Activated naive CD4-positive, alpha-beta T cell treated with anti-CD3 and anti-CD28 coated beads, Interleukin-2, amount 50 U/mL, for 72 hours (primary cell): ENCODE results near the gene SLCO2A1. TPM values are rescaled to one million over a fixed set of nuclear protein-coding genes. Genes with fewer than 3 reads are reported as not detected.

Experiments
- ATAC-seq, 2 donors: fragments of 150-1000 bp; cut with Tn5 transposase; 2 replicates each; pipeline ENCODE4 v1.10.0; 2021; ENCODE audit warnings: mild to moderate bottlenecking in 2 of 2, moderate library complexity in 2 of 2
- DNase-seq, 2 donors: peaks; one replicate each; pipeline ENCODE4 v3.0.0; 2021 to 2022; ENCODE audit warnings: low spot score in 2 of 2
- H3K27ac Mint-ChIP-seq, 2 donors: one replicate each; pipeline ENCODE4 v1.8.0; 2022; ENCODE audit warnings: mild to moderate bottlenecking in 2 of 2, mixed read lengths in 2 of 2
- H3K36me3 Mint-ChIP-seq, 2 donors: one replicate each; pipeline ENCODE4 v1.8.0; 2022; ENCODE audit warnings: mixed read lengths in 2 of 2
- H3K9me3 Mint-ChIP-seq, 2 donors: one replicate each; pipeline ENCODE4 v1.8.0; 2022; ENCODE audit warnings: mixed read lengths in 2 of 2
- total RNA-seq, 2 donors: library from RNA; stranded (reverse); gene quantifications; one replicate each; pipeline ENCODE4 v1.2.3, GENCODE V29; 2022

The SLCO2A1 gene
- total RNA-seq, 2 donors from 2014 or later: not detected

DNA sequence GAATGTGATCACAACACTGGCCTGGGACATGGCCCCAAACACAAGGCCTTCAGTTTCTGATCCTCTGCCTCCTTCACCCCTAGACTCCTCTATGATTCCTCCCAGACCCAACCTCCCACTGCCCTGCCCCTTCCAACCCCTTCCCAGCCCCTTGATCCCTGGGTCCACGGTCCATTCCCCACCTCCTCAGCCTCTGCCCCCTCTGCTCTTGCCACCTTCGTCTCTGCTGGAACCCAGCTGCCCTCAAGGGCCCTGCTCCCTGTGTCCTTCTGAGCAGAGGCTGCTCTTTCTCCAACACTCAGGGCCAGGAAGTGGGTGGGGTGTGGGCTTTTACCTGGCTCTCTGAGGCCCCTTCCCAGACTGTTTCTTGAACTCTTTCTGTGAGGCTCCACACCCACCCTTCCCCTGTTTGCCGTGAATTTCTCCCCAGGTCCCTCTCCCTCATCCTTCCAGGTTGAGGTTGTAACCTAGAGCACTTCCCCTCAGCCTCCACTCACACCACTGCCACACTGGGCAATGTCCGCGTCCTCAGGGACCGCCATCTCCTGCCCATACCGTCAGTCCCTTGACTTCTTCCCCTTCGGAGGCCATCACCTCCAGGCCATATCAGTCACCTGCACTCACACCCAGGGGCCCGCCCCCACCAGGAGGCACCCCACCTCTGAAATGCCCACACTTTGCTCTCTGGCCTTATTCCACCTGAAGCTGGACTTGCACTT is 18.7 kb upstream of the SLCO2A1 start:
- peaks cover 3 to 11% of the 10 kb centered on the region in 2 donors for H3K9me3 Mint-ChIP-seq
- H3K36me3 Mint-ChIP-seq: no peaks in the 10 kb centered on the region
- ATAC-seq (no peak), DNase-seq (no peak)
- no peak overlapping the region for H3K27ac Mint-ChIP-seq

DNA sequence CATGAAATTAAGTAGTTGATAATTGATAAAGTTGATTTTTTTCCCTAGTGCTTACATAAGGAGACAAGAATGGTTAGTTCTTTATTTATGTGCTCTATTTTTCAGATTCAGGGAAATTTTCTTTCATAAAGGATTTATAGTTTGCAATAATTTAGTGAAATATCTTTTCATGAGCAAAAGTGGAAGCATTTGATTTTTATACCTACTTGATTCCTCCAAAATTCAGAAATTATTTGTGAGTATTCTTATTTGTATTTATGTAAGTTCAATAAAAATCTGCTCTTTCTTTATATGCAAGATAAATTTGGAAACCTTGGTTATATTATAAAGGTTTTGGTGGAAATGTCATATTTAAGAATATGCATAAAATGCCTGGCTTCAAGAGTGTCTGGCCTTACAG is 14.7 kb upstream of the SLCO2A1 start:
- ATAC-seq (no peak), DNase-seq (no peak)
- Mint-ChIP-seq H3K27ac (no peak overlapping the region), H3K9me3 (peaks cover 3 to 11% of the 10 kb centered on the region in 2 donors), H3K36me3 (no peaks in the 10 kb centered on the region)

DNA sequence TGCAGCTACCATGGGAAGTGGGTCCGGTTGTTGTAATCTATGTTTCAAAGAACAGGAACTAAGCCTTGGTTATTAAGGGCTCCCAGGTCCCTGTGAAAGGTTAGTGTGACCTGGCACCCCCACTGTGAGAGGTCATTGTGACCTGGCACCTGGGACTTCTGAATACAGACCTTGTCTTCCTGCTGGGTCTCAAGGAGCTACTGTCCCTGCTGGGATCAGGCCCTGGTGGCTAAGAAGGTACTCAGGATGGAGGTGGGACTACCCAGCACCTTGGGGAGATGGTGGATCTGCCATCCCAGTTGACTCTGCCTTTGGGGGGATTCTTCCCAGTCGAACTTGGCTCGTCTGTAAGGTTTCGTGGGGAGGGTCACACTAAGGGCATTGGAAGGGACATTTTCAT is 10.3 kb upstream of the SLCO2A1 start:
- no peak for ATAC-seq
- no peak for DNase-seq
- no peaks in the 10 kb centered on the region for H3K36me3 Mint-ChIP-seq
- H3K9me3 Mint-ChIP-seq: no peaks in the 10 kb centered on the region
- no peak overlapping the region for H3K27ac Mint-ChIP-seq

DNA sequence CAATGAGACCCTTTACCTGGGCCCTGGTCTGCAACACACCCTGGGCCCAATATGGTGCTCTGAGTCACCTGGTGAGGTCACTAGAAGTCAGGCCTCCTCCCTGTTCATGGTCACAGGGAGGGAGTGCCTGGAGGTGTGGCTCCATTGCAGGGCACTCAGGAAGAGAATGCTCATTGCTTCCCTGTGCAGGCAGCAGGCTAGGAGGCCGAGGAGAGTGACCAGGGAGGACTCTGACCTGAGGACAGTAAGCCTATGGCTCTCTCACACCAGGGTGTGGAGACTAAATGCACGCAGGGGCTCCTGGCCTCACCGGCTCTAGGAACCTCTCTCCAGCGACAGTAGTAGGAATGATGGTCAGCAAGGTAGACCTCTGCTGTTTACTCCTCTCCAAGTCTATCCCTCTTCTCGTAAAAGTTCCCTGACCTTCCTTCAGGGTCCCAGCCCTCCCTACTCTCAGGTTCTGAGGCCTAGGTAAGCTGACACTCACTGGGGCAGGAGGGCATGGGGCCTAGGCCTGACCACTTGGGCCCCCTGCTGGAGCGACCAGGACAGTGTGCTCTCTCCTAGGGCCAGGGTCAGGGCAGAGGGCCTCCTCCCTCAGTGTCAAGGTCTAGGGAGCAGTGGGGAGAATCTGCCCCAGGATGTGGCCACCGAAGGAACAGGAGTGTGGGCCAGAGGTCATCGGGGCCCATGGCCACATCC is 9.6 kb upstream of the SLCO2A1 start:
- Mint-ChIP-seq H3K27ac (no peak overlapping the region), H3K36me3 (no peaks in the 10 kb centered on the region), H3K9me3 (no peaks in the 10 kb centered on the region)
- DNase-seq: no peak
- ATAC-seq: peak; percentile 32 to 36

DNA sequence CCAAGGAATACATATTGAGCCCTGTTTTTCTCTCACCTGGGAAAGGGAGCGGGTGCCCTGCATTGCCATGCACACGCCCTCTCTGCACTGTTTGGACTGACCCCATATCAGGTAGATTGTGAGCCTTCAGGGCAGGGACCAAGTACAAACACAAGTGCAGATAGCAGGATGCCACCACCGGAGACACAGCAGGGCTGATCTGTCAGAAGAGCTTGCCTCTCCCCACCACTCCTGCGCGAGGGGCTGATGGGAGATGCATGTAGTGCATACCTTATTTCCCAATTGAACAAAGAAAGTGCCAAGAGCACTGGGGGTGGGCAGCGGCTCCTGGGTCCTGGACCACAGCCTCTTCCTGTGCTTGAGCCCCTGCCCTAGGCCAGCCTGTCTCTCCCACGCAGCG is 9.0 kb upstream of the SLCO2A1 start:
- ATAC-seq (no peak), DNase-seq (no peak)
- Mint-ChIP-seq H3K27ac (no peak overlapping the region), H3K9me3 (no peaks in the 10 kb centered on the region), H3K36me3 (no peaks in the 10 kb centered on the region)

DNA sequence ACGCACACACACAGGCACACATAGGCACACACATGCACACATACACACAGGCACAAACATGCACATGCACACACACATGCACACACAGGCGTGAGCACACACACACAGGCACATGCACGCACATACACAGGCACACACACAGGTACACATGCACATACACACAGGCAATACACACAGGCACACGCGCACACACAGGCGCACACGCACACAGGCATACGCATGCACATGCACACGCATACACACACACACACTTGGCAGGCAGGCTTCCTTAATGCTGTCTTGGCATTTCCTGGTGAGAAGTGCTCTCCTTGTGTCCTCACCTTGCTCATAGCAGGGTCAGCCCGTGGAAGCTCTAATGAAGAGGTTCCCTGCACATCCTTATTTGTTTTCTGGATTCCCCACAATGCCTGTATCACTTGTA is 8.4 kb upstream of the SLCO2A1 start:
- Mint-ChIP-seq H3K36me3 (no peaks in the 10 kb centered on the region), H3K9me3 (no peaks in the 10 kb centered on the region), H3K27ac (no peak overlapping the region)
- ATAC-seq: peak in 1 of 2 donors; percentile 22
- no peak for DNase-seq

DNA sequence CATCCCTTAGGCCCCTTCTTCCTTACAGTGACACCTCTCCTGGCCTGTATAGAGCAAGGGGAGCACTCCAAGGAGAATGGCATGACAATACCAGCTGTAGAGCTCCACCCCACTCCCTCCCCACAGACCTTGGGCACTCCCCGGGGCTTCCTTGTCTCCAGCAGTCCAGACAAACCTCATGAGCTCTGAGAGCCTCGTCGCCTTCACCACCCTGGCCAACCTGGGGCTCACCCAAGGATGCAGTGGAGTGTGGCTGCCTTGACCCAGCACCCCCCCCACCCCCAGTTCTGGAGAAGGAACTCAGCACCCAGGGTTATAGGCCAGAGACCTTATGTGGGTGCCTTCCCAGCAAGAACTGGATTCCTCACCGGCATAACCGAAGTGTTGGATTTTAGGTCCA is 7.4 kb upstream of the SLCO2A1 start:
- no peak for ATAC-seq
- no peak for DNase-seq
- Mint-ChIP-seq H3K36me3 (no peaks in the 10 kb centered on the region), H3K27ac (no peak overlapping the region), H3K9me3 (no peaks in the 10 kb centered on the region)

DNA sequence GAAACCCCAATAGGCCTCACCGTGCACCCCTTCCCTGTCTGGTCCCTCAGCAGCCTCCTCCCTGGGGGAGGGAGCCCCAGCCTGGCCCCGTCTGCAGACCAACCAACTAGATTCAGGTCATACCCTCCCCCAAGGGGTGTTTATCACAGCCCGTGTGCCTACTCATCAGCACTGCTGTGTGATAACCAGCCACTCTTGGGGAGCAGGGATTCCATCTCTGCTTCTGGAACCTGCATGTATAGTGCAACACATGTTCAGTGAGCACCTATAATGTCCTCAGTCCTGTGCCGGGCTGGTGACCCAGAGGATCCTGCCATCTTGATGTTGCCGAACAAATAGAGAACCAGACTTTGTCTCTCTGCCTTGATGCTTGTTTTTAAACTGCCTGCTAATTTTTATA is 6.6 kb upstream of the SLCO2A1 start:
- no peak for ATAC-seq
- Mint-ChIP-seq H3K36me3 (no peaks in the 10 kb centered on the region), H3K9me3 (no peaks in the 10 kb centered on the region), H3K27ac (peak overlapping the region in 1 of 2 donors; percentile 52)
- no peak for DNase-seq

DNA sequence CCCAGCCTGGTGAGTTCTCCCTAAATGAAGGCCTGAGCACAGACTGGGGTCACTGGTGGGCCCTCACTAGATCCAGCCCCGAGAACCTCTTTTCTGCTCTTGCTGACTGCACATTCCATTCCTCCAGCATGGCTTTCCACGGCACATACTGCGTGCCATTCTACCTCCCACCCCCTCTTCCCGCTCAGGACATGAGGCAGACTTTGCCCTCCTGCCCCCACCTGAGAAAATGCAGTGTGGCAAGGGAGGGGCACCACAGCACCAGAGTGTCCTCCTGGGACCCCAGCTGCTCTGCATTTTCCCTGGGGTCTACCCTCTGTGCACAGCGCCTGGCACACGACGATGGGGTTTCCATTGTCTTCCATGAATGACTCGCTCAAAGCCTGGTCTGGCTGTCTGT is 6.1 kb upstream of the SLCO2A1 start:
- Mint-ChIP-seq H3K9me3 (no peaks in the 10 kb centered on the region), H3K36me3 (no peaks in the 10 kb centered on the region), H3K27ac (no peak overlapping the region)
- ATAC-seq: no peak
- DNase-seq: no peak

DNA sequence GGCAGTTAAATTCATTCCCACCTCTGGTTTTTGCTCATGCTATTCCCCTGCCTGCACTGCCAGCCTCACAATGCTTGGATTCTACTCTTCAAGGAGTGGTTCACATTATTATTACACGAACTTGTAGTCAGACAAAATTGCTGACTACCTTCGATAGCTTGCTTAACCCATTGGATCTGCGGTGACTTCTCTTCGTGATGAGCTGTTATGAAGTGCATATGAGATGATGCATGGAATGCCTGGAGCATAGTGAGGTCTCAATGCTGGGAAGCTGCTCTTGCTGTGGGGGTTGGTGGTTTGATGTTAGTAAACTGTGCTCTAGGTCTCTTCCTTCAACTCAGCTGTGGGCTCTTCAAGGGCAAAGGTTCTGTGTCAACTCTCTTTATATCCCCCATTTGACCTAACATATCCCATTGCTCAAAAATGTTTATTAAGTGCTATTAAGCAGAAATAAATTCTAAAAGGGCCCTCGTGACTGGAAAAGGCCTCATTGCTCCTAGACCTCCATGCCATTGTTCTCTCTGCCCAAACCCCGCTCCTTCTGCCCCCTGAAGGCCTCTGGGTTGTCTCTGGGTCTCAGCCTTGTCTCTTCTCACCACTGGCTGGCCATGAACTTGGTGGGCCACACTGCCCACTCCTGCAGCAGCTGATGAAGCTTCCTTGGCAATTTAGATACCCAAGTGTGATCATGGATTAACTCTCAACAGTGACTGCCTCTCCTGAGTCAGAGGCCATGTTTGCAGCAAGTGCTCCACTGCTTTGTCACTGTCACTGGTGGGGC is 4.5 kb upstream of the SLCO2A1 start:
- H3K36me3 Mint-ChIP-seq: no peaks in the 10 kb centered on the region
- no peak overlapping the region for H3K27ac Mint-ChIP-seq
- no peaks in the 10 kb centered on the region for H3K9me3 Mint-ChIP-seq
- ATAC-seq (no peak), DNase-seq (no peak)

DNA sequence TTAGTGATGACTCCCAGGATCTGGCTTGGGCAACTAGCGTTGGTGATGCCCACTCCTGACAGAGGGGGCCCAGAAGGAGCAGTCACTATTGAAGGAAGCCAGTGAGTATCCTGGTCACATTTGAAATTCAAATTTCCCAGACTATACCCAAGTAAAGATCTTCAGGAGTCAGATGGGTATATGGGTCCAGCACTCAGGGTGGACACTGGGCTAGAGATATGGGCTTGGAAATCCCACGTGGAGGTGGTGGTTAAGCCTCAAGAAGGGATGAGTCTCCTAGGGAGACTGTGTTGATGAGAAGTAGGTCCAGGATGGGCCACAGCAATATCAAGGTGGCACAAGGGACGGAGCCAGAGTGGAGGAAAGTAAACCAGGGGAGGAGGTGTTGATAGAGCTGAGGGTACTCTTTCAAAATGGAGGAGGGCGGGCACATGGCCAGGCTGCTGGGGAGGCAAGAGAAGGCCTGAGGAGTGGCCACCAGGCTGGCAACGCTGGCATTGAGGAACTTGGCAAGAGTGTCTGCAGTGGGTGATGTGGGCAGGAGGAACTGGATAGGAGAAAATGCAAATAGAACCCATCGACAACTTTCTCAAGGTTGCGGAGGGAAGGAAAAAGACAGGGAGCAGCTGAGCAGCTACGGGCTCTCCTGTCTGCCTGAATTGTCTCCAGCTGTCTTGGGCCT is 3.7 kb upstream of the SLCO2A1 start:
- no peaks in the 10 kb centered on the region for H3K36me3 Mint-ChIP-seq
- ATAC-seq: no peak
- no peak overlapping the region for H3K27ac Mint-ChIP-seq
- no peaks in the 10 kb centered on the region for H3K9me3 Mint-ChIP-seq
- no peak for DNase-seq

DNA sequence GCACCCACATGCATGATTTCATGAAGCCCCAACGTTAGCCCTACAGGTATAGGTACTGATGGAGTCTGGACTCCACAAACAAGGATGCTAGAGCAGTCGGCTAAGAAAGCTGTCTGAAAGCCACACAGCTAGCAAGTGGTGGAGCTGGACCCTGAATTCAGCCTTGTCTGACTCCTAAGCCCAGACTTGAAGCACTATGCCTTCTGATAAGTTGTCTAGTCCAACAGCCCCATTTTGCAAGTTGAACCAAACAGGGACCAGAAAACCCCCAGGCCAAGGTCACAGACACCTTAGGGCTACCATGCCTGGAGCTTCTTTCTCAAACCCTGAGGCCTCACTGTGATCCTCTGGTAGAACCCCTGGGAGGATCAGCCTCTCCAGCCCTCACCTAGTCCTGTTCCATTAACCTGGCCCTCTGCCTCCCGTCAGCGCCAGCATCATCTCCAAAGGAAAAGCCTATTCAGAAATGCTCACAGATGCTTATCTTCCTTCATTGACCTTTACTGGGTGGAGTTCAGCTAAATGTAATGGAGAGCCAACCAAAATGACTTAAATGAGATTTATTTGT is 1.7 kb upstream of the SLCO2A1 start:
- DNase-seq: no peak

DNA sequence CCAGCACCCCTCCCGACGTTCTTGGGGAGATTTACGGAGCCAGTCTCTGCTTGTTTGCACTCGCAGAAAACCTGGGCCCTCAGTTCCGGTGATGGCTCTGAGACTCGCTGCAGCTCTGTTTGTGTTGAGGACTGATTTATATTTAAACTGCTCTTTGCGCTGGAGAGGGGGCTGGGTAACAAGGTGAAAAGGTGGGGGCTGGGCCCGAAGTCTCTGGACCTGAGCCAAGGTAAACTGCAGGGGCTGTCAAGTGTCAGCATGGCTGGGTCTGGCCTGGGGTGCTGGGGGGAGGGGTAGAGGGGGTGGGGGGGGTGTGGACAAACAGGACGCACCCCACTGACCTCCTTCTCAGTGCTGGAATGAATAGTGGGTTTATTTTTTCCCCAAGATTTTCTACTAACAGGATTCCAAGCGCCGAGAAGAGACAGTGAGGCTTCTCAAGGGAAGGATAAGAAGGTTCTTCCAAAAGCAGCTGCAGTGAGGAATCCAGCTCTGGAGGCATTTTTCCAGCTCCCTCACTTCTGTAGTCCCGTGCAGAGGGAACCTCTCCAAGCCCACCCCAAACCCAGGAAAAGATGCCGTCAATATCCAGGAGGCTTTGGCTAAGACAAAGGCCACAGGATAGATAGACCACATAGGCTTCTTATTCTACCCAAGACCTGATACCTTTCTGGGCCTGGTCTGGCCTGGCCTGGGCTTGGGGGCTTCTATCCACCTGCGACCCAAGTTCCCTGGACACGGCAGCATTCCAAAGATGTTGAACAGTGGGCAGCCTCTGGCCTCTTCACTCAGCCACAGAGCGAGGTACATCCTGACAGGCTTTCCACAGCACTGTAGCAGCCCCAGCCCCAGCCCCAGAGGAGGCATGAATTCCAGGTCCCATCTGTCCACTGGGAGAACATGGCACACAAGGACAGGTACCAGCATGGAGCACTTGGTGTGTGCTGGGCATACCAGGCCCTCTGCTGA is 938 bp upstream of the SLCO2A1 start:
- ATAC-seq: no peak

More for the DNA sequence above, 1.7 kb upstream of the SLCO2A1 start:
- no peak overlapping the region for H3K27ac Mint-ChIP-seq
- no peak for ATAC-seq
- H3K9me3 Mint-ChIP-seq: no peaks in the 10 kb centered on the region
- no peaks in the 10 kb centered on the region for H3K36me3 Mint-ChIP-seq

DNA sequence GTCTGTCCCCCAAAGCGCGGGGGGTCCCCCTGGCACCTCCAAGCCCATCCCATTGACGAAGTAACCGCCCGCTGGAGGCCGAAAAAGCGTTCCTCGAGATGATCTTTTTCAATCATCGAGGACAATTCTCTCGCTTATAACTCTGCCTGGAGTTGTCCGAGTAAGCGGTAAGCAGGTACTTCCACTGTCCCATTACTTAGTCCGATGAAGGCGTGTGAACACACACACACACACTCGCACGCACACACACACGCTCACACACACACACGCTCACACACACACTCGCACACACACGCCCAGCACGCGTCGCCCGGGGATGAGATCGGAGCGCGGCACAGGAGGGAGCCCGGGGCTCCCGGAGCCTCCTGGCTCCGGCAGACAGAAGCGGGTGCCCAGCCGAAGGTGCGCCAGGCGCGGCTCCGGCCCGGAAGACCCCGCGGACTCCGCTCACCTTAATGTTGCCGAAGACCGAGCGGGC is 430 bp downstream of the SLCO2A1 start:
- no peaks in the 10 kb centered on the region for H3K36me3 Mint-ChIP-seq
- H3K27ac Mint-ChIP-seq: no peak overlapping the region
- no peak for DNase-seq
- ATAC-seq: peak in 1 of 2 donors; percentile 60
- no peaks in the 10 kb centered on the region for H3K9me3 Mint-ChIP-seq

More for the DNA sequence above, 938 bp upstream of the SLCO2A1 start:
- H3K36me3 Mint-ChIP-seq: no peaks in the 10 kb centered on the region
- DNase-seq: no peak
- H3K27ac Mint-ChIP-seq: no peak overlapping the region
- no peaks in the 10 kb centered on the region for H3K9me3 Mint-ChIP-seq

DNA sequence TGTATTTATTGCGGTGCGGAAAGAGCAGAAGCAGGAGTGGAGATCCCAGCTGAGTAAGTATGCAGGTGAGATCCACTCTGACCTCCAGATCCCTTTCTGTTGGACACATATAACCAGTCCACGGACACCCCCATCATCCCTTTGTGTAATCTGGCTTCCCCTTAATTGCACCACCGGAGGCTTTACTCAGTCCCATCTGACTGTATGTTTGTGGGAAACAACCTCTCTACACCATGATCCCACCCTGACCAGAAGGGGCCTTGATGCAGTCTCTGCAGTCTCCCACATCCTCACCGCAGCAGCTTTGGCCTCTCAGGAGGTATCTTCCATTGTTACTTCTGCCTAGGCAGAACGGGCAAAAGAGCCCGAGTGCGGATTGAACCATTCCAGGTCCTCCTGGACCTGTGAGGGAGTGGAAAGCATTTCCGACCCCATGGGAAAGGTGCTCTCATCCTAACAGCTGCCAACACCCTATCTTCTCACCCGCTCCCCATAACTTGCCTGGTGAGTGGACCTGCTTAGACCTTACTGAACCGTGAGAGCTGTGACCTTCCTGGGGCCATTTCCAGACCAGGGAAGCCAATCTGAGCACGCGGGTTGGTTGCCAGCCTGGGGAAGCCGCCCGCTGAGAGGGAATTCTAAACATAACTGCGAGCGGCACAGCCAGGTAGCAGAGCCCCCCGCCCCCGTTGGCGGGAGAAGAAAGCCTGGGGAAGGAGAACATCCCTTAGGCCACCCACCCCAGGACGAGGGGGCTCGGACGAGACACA is 1.1 kb downstream of the SLCO2A1 start:
- no peaks in the 10 kb centered on the region for H3K9me3 Mint-ChIP-seq
- no peak for ATAC-seq
- DNase-seq: no peak
- no peak overlapping the region for H3K27ac Mint-ChIP-seq
- no peaks in the 10 kb centered on the region for H3K36me3 Mint-ChIP-seq
